Uterus (tissue), 4 donors: ENCODE measurements around the gene CACHD1. TPM values are rescaled to one million over a fixed set of nuclear protein-coding genes. Genes with fewer than 3 reads are reported as not detected.

ENCODE experiments used
- DNase-seq, 2 donors: peaks; one replicate each; pipeline ENCODE4 v3.0.0-alpha.2; 2019 to 2020
- H3K27ac ChIP-seq, 2 donors: fragments of 200-600 bp; sonication (generic); 1 replicate in 1 of 2; 2 replicates in 1 of 2; pipeline ENCODE4 v1.5.1; 2016 to 2018
- H3K27me3 ChIP-seq, 2 donors: fragments of 200-600 bp; sonication (generic); one replicate each; pipeline ENCODE4 v1.5.1; 2018 to 2019; ENCODE audit warnings: control low read depth in 1 of 2
- H3K36me3 ChIP-seq, 2 donors: fragments of 200-600 bp; sonication (generic); one replicate each; pipeline ENCODE4 v1.5.1; 2019; ENCODE audit warnings: control low read depth in 1 of 2
- H3K4me1 ChIP-seq, 2 donors: fragments of 200-600 bp; sonication (generic); one replicate each; pipeline ENCODE4 v1.5.1; 2018 to 2019; ENCODE audit warnings: control low read depth in 1 of 2
- H3K4me3 ChIP-seq, 2 donors: fragments of 200-600 bp; sonication (generic); 1 replicate in 1 of 2; 2 replicates in 1 of 2; pipeline ENCODE4 v1.5.1; 2018 to 2019; ENCODE audit warnings: mild to moderate bottlenecking in 1 of 2
- H3K9me3 ChIP-seq, 2 donors: fragments of 200-600 bp; sonication (generic); one replicate each; pipeline ENCODE4 v1.5.1; 2019; ENCODE audit warnings: control low read depth in 1 of 2
- POLR2A ChIP-seq, 2 donors: fragments of 450-650 bp; IDR thresholded peaks; one replicate each; pipeline ENCODE4 v1.6.1; 2016; ENCODE audit warnings: antibody characterized with exemption in 2 of 2, mild to moderate bottlenecking in 1 of 2, moderate library complexity in 1 of 2
- intact Hi-C: fragments of 100-400 bp; cut with DNase I; formaldehyde crosslinking; loops from one replicate; pipeline ENCODE4 v1.15.1; 2023; ENCODE audit warnings: low total_unique reads
- total RNA-seq, 4 donors: library from RNA; depleted of rRNA in 3 of 4; stranded (reverse); fragments of >200 nt in 3 of 4; gene quantifications; one replicate each; pipeline versions ENCODE4 v1.1.0 to v1.2.4, GENCODE V29; 2014 to 2023
- TF ChIP-seq, protein P1 (sequence below), 4 experiments: fragments of 200-600 bp in 2 of 4; fragments of 450-650 bp in 2 of 4; sonication (generic) in 2 of 4; IDR thresholded peaks; one replicate each; pipeline ENCODE4 v1.5.1; 2016 to 2019; ENCODE audit warnings: antibody characterized with exemption in 4 of 4, mild to moderate bottlenecking in 2 of 4, moderate library complexity in 1 of 4
- donor health status: DM: yes; HTN: yes; CAD: no.

CACHD1 gene
- total RNA-seq, 4 donors from 2014 or later: 19.2 to 39.9 (median 28.8) TPM

DNA sequence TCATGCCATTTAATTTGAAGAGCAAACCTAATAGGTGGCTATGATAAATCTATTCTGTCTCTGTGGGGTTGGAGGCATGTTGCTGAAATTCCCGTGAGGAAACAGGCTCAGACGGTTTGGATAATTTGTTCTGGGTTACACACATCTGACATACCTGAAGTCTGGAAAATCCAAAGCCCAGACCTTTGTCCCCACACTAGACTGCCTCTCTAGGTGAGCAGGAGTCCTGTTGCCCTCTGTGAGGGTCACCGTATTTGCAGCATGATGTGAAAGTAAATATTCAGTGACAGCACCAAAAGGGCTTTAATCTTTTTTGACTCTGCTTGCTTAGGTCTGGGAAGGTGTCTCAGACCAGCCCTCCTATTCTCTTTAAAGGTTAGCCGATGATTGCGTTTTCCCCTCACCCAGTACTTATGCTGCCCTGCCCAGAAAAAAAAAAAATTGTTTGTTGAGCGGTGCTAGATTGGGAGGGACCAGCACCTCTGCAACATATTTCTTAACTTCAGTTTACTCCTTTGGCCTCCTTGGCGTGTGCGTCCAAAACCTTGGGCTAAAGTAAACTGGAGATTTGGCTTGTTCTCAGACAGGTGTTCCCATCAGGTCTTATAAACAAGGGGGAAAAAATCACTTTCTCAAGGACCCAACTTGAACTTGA lies 67.0 kb downstream of the CACHD1 start:
- Histone ChIP-seq H3K9me3 (no peaks in the 10 kb centered on the region), H3K27ac (peak overlapping the region; percentile 37 to 48), H3K36me3 (no peaks in the 10 kb centered on the region), H3K4me3 (no peak overlapping the region), H3K27me3 (no peaks in the 10 kb centered on the region), H3K4me1 (peaks cover 0 to 7% of the 10 kb centered on the region in 2 donors)
- no peak for TF ChIP-seq POLR2A (IDR thresholded peaks at IDR 0.05)
- TF ChIP-seq, protein P1, sequence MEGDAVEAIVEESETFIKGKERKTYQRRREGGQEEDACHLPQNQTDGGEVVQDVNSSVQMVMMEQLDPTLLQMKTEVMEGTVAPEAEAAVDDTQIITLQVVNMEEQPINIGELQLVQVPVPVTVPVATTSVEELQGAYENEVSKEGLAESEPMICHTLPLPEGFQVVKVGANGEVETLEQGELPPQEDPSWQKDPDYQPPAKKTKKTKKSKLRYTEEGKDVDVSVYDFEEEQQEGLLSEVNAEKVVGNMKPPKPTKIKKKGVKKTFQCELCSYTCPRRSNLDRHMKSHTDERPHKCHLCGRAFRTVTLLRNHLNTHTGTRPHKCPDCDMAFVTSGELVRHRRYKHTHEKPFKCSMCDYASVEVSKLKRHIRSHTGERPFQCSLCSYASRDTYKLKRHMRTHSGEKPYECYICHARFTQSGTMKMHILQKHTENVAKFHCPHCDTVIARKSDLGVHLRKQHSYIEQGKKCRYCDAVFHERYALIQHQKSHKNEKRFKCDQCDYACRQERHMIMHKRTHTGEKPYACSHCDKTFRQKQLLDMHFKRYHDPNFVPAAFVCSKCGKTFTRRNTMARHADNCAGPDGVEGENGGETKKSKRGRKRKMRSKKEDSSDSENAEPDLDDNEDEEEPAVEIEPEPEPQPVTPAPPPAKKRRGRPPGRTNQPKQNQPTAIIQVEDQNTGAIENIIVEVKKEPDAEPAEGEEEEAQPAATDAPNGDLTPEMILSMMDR (IDR thresholded peaks at IDR 0.05): no peak
- intact Hi-C loops: no loop called here
- no peak for DNase-seq

DNA sequence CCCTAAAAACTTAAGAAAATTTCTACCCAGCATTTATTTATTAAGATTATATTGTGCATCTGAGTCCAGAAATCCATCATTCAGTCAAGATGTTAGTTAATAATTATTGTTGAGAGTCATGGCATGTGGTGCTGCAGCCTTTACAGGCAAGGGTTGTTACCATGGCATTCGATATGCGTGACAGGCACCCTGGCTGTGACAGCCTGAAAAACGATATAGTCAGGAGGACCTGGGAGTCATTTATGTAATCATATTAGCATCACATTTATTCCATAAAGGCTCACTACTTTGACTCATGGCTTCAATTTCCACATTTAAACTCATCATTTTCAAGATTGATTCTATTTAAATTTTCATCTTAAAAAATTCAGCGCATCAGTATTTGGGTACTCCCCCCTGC lies 68.0 kb downstream of the CACHD1 start:
- Histone ChIP-seq H3K9me3 (no peaks in the 10 kb centered on the region), H3K27me3 (no peaks in the 10 kb centered on the region), H3K4me1 (peaks cover 0 to 7% of the 10 kb centered on the region in 2 donors), H3K36me3 (no peaks in the 10 kb centered on the region), H3K27ac (peak overlapping the region; percentile 48 to 63), H3K4me3 (no peak overlapping the region)
- intact Hi-C loops: no loop called here
- TF ChIP-seq, protein P1 (IDR thresholded peaks at IDR 0.05): no peak
- no peak for TF ChIP-seq POLR2A (IDR thresholded peaks at IDR 0.05)
- DNase-seq: no peak

DNA sequence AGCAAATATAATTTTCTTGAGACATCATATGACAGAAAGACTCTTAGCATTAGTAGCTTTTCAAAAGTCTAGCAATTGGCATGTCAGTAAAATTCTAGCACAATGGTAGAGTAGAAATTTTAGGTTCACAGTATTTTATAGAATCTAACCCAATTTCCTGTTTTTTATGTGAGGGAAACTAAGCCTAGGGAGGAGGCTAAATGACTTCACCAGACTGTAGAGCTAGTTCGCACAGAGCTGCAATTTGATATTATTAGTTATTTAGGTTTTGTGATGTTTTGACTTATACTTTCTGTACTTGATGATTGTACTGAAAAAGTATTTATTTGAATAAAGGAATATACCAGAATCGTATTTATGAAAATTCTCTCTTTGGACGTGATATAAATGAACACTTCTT lies 68.5 kb downstream of the CACHD1 start:
- intact Hi-C loops: no loop called here
- no peak for DNase-seq
- H3K36me3 ChIP-seq: no peaks in the 10 kb centered on the region
- TF ChIP-seq POLR2A (IDR thresholded peaks at IDR 0.05): no peak
- TF ChIP-seq, protein P1 (IDR thresholded peaks at IDR 0.05): no peak
- no peaks in the 10 kb centered on the region for H3K9me3 ChIP-seq
- H3K4me1 ChIP-seq: peaks cover 0 to 7% of the 10 kb centered on the region in 2 donors
- no peaks in the 10 kb centered on the region for H3K27me3 ChIP-seq
- no peak overlapping the region for H3K4me3 ChIP-seq
- H3K27ac ChIP-seq: peak overlapping the region in 1 of 2 donors; percentile 63

DNA sequence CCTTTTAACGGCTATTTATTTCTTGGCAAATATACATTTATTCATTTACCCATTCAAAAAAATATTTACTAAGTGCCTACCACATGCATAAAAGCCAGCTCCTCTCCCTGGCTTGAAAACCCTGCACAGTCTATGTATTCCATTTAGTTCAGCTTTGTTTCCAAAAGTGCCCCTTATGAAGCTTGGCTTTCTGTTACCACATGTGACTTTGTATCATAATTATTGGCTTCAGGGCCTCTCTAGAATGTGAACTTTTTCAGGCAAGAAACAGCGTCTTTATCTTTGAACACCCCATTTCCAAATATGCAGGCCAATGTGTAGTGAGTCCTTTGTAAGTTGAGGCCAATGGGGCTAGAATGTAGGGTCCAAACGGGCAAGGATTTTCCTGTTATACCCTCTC lies 69.4 kb downstream of the CACHD1 start:
- H3K9me3 ChIP-seq: no peaks in the 10 kb centered on the region
- no peaks in the 10 kb centered on the region for H3K27me3 ChIP-seq
- intact Hi-C loops: no loop called here
- peaks cover 0 to 7% of the 10 kb centered on the region in 2 donors for H3K4me1 ChIP-seq
- H3K36me3 ChIP-seq: no peaks in the 10 kb centered on the region
- TF ChIP-seq POLR2A (IDR thresholded peaks at IDR 0.05): no peak
- TF ChIP-seq, protein P1 (IDR thresholded peaks at IDR 0.05): no peak
- no peak overlapping the region for H3K4me3 ChIP-seq
- H3K27ac ChIP-seq: peak overlapping the region; percentile 63 to 80
- no peak for DNase-seq

DNA sequence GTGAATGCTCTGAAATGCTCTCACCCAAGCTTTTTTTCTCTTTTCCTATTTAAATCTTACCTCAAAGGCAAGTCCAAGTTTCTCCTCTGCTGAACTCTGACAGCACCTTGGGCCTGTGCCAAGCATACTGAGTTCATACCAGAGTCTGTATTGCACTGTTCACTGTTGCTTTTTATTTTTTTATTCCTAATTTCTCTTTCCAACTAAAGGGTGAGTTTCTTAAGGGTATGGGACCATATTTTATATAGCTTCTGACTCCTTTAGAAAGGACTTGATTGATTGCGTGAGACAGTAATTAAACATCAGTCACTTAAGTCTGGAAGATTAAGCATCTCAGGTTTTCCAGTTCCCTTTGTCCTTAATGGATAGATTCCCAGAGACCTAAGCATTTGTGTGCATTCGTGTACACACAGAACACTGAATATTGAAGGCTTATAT lies 69.9 kb downstream of the CACHD1 start:
- peak; percentile 78 to 81 for DNase-seq
- intact Hi-C loops: no loop called here
- H3K9me3 ChIP-seq: no peaks in the 10 kb centered on the region
- H3K27me3 ChIP-seq: no peaks in the 10 kb centered on the region
- TF ChIP-seq, protein P1 (IDR thresholded peaks at IDR 0.05): no peak
- no peak for TF ChIP-seq POLR2A (IDR thresholded peaks at IDR 0.05)
- no peaks in the 10 kb centered on the region for H3K36me3 ChIP-seq
- H3K27ac ChIP-seq: peak overlapping the region; percentile 63 to 80
- peak overlapping the region; percentile 23 to 26 for H3K4me3 ChIP-seq
- H3K4me1 ChIP-seq: peaks cover 0 to 7% of the 10 kb centered on the region in 2 donors
